WTC11 (cell line): Measurements from ENCODE around the gene RASGRP3. TPM values are rescaled to one million over a fixed set of nuclear protein-coding genes. Genes with fewer than 3 reads are reported as not detected.

ENCODE experiments used
- ATAC-seq: fragments of 200-7000 bp; cut with Tn5 transposase; 2 replicates; pipeline ENCODE4 v1.10.0; 2021; ENCODE audit warnings: mild to moderate bottlenecking, moderate library complexity
- CTCF ChIA-PET: fragments of 300-600 bp; sonication (Branson Sonifier 250); formaldehyde crosslinking; loops from one replicate; lab custom pipeline; 2021; ENCODE audit warnings: antibody characterized with exemption; lab: Charles Lee
- POLR2A ChIA-PET: fragments of 350-600 bp; sonication (Branson Sonifier 250); formaldehyde crosslinking; loops from one replicate; lab custom pipeline; 2021; ENCODE audit warnings: antibody characterized with exemption; lab: Charles Lee
- DNase-seq: peaks from one replicate; pipeline ENCODE4 v3.0.0; 2021; ENCODE audit warnings: low spot score
- H3K27ac Mint-ChIP-seq: 2 replicates; pipeline ENCODE4 v1.8.0; 2021; ENCODE audit warnings: mixed read lengths
- H3K27me3 Mint-ChIP-seq: 2 replicates; pipeline ENCODE4 v1.8.0; 2021; ENCODE audit warnings: low read depth, mild to moderate bottlenecking, moderate library complexity, mixed read lengths
- H3K36me3 Mint-ChIP-seq: 2 replicates; pipeline ENCODE4 v1.8.0; 2021; ENCODE audit warnings: mixed read lengths
- H3K4me1 Mint-ChIP-seq: 2 replicates; pipeline ENCODE4 v1.8.0; 2022; ENCODE audit warnings: mixed read lengths
- H3K4me3 Mint-ChIP-seq: 2 replicates; pipeline ENCODE4 v1.8.0; 2021; ENCODE audit warnings: mild to moderate bottlenecking, moderate library complexity, mixed read lengths
- H3K9me3 Mint-ChIP-seq: 2 replicates; pipeline ENCODE4 v1.8.0; 2021; ENCODE audit warnings: mixed read lengths
- ATF1 ChIP-seq: sonication (generic); formaldehyde crosslinking; IDR thresholded peaks from 2 replicates; pipeline ENCODE4 v1.8.1; 2023; ENCODE audit warnings: mild to moderate bottlenecking, moderate library complexity, missing genetic modification reagents
- CBFB ChIP-seq: sonication (generic); formaldehyde crosslinking; IDR thresholded peaks from 2 replicates; pipeline ENCODE4 v1.8.1; 2022; ENCODE audit warnings: mild to moderate bottlenecking, low read depth, missing genetic modification reagents
- EMX1 ChIP-seq: fragments of 250-450 bp; sonication (Bioruptor Pico); IDR thresholded peaks from 2 replicates; pipeline ENCODE4 v1.8.0; 2021; ENCODE audit warnings: mild to moderate bottlenecking
- ESRRA ChIP-seq: sonication (generic); formaldehyde crosslinking; IDR thresholded peaks from 2 replicates; pipeline ENCODE4 v1.8.1; 2022; ENCODE audit warnings: mild to moderate bottlenecking, missing genetic modification reagents, borderline replicate concordance
- FOXP1 ChIP-seq: sonication (generic); formaldehyde crosslinking; IDR thresholded peaks from 2 replicates; pipeline ENCODE4 v1.8.0; 2022; ENCODE audit warnings: missing genetic modification reagents, mild to moderate bottlenecking, moderate library complexity, borderline replicate concordance
- GTF2I ChIP-seq: fragments of 250-450 bp; sonication (Bioruptor Pico); conservative IDR thresholded peaks from 2 replicates; pipeline ENCODE4 v1.4.0; 2021; ENCODE audit warnings: mild to moderate bottlenecking
- HMGA2 ChIP-seq: fragments of 250-450 bp; sonication (Bioruptor Pico); IDR thresholded peaks from 2 replicates; pipeline ENCODE4 v1.4.0; 2021; ENCODE audit warnings: mild to moderate bottlenecking, moderate library complexity
- KAT7 ChIP-seq: sonication (generic); formaldehyde crosslinking; IDR thresholded peaks from 2 replicates; pipeline ENCODE4 v1.8.1; 2023; ENCODE audit warnings: missing genetic modification reagents, mild to moderate bottlenecking, borderline replicate concordance
- NFATC4 ChIP-seq: fragments of 250-450 bp; sonication (Bioruptor Pico); IDR thresholded peaks from 2 replicates; pipeline ENCODE4 v1.9.0; 2021; ENCODE audit warnings: mild to moderate bottlenecking
- NFYB ChIP-seq: sonication (generic); formaldehyde crosslinking; conservative IDR thresholded peaks from 2 replicates; pipeline ENCODE4 v1.8.0; 2022; ENCODE audit warnings: low read depth, missing genetic modification reagents
- NR1H2 ChIP-seq: sonication (generic); formaldehyde crosslinking; IDR thresholded peaks from 2 replicates; pipeline ENCODE4 v1.9.0; 2021; ENCODE audit warnings: mild to moderate bottlenecking, moderate library complexity, missing genetic modification reagents
- NR3C1 ChIP-seq: sonication (generic); formaldehyde crosslinking; conservative IDR thresholded peaks from 2 replicates; pipeline ENCODE4 v1.8.1; 2023; ENCODE audit warnings: low read depth, mild to moderate bottlenecking, missing genetic modification reagents
- RORB ChIP-seq: fragments of 250-450 bp; sonication (Bioruptor Pico); IDR thresholded peaks from 2 replicates; pipeline ENCODE4 v1.9.0; 2021; ENCODE audit warnings: mild to moderate bottlenecking
- SMAD3 ChIP-seq: sonication (generic); formaldehyde crosslinking; IDR thresholded peaks from 2 replicates; pipeline ENCODE4 v1.8.0; 2022; ENCODE audit warnings: missing genetic modification reagents, mild to moderate bottlenecking, borderline replicate concordance
- SMAD4 ChIP-seq: sonication (generic); formaldehyde crosslinking; IDR thresholded peaks from 2 replicates; pipeline ENCODE4 v1.8.0; 2022; ENCODE audit warnings: mild to moderate bottlenecking, missing genetic modification reagents
- SOX15 ChIP-seq: fragments of 250-450 bp; sonication (Bioruptor Pico); IDR thresholded peaks from 2 replicates; pipeline ENCODE4 v1.9.0; 2021; ENCODE audit warnings: mild to moderate bottlenecking
- TP53 ChIP-seq: sonication (generic); formaldehyde crosslinking; IDR thresholded peaks from 2 replicates; pipeline ENCODE4 v1.8.1; 2023; ENCODE audit warnings: mild to moderate bottlenecking, missing genetic modification reagents
- ZNF396 ChIP-seq: fragments of 250-450 bp; sonication (Bioruptor Pico); IDR thresholded peaks from 2 replicates; pipeline ENCODE4 v1.8.0; 2021; ENCODE audit warnings: mild to moderate bottlenecking, moderate library complexity, borderline replicate concordance
- total RNA-seq: library from RNA; stranded (reverse); gene quantifications from 3 replicates; pipeline ENCODE4 v1.2.3, GENCODE V29; 2021
- TF ChIP-seq, protein P1 (sequence below): sonication (generic); formaldehyde crosslinking; conservative IDR thresholded peaks from 2 replicates; pipeline ENCODE4 v1.8.1; 2022; ENCODE audit warnings: mild to moderate bottlenecking, missing genetic modification reagents
- TF ChIP-seq, protein P2 (sequence below): fragments of 250-450 bp; sonication (Bioruptor Pico); IDR thresholded peaks from 2 replicates; pipeline ENCODE4 v1.9.0; 2021; ENCODE audit warnings: mild to moderate bottlenecking
- TF ChIP-seq, protein P3 (sequence below): sonication (generic); formaldehyde crosslinking; IDR thresholded peaks from 2 replicates; pipeline ENCODE4 v1.8.0; 2022; ENCODE audit warnings: mild to moderate bottlenecking, missing genetic modification reagents
- TF ChIP-seq, protein P4 (sequence below): sonication (generic); formaldehyde crosslinking; IDR thresholded peaks from 2 replicates; pipeline ENCODE4 v1.8.0; 2022; ENCODE audit warnings: missing genetic modification reagents
- TF ChIP-seq, protein P5 (sequence below): sonication (generic); formaldehyde crosslinking; IDR thresholded peaks from 2 replicates; pipeline ENCODE4 v1.8.1; 2023; ENCODE audit warnings: mild to moderate bottlenecking, missing genetic modification reagents, moderate library complexity
- TF ChIP-seq, protein P6 (sequence below): sonication (generic); formaldehyde crosslinking; IDR thresholded peaks from 2 replicates; pipeline ENCODE4 v1.8.0; 2023; ENCODE audit warnings: mild to moderate bottlenecking, missing genetic modification reagents
- TF ChIP-seq, protein P7 (sequence below): sonication (generic); formaldehyde crosslinking; IDR thresholded peaks from 2 replicates; pipeline ENCODE4 v1.8.1; 2022; ENCODE audit warnings: low read depth, mild to moderate bottlenecking, moderate library complexity, missing genetic modification reagents, borderline replicate concordance
- TF ChIP-seq, protein P8 (sequence below): sonication (generic); formaldehyde crosslinking; IDR thresholded peaks from 2 replicates; pipeline ENCODE4 v1.8.0; 2022; ENCODE audit warnings: mild to moderate bottlenecking, missing genetic modification reagents

Gene RASGRP3
- total RNA-seq, 1 experiment from 2014 or later: 0.11 TPM

DNA sequence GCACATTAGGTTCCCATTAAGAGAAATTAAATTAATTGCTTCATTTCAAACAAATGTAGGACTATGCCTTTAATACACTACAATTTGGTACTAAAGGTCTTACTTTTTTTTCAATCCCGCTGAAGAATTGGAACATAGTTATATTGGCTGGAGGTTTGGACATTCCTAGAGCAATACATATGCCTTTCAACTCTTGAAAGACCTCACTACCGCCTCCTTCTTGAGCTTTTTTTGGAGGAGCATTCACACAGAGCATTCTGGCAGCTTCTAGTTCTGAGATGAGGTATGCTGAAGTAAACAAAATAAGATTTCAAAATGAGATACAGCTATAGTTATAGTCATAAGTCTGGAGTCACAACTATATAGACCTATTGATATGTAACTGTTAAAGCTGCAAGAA lies 111.8 kb downstream of the RASGRP3 start (continued):
- no peak for TF ChIP-seq NR1H2
- TF ChIP-seq ESRRA: no peak
- TF ChIP-seq, protein P1, sequence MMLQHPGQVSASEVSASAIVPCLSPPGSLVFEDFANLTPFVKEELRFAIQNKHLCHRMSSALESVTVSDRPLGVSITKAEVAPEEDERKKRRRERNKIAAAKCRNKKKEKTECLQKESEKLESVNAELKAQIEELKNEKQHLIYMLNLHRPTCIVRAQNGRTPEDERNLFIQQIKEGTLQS (CRISPR knock-in tag): no peak
- TF ChIP-seq EMX1 (CRISPR knock-in tag): no peak
- no peak for TF ChIP-seq NFYB
- no peak for TF ChIP-seq CBFB
- no peak for TF ChIP-seq SOX15 (CRISPR knock-in tag)
- TF ChIP-seq, protein P2, sequence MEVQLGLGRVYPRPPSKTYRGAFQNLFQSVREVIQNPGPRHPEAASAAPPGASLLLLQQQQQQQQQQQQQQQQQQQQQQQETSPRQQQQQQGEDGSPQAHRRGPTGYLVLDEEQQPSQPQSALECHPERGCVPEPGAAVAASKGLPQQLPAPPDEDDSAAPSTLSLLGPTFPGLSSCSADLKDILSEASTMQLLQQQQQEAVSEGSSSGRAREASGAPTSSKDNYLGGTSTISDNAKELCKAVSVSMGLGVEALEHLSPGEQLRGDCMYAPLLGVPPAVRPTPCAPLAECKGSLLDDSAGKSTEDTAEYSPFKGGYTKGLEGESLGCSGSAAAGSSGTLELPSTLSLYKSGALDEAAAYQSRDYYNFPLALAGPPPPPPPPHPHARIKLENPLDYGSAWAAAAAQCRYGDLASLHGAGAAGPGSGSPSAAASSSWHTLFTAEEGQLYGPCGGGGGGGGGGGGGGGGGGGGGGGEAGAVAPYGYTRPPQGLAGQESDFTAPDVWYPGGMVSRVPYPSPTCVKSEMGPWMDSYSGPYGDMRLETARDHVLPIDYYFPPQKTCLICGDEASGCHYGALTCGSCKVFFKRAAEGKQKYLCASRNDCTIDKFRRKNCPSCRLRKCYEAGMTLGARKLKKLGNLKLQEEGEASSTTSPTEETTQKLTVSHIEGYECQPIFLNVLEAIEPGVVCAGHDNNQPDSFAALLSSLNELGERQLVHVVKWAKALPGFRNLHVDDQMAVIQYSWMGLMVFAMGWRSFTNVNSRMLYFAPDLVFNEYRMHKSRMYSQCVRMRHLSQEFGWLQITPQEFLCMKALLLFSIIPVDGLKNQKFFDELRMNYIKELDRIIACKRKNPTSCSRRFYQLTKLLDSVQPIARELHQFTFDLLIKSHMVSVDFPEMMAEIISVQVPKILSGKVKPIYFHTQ (CRISPR knock-in tag): no peak
- no peak for TF ChIP-seq RORB (CRISPR knock-in tag)
- no peak for TF ChIP-seq SMAD3
- TF ChIP-seq, protein P3, sequence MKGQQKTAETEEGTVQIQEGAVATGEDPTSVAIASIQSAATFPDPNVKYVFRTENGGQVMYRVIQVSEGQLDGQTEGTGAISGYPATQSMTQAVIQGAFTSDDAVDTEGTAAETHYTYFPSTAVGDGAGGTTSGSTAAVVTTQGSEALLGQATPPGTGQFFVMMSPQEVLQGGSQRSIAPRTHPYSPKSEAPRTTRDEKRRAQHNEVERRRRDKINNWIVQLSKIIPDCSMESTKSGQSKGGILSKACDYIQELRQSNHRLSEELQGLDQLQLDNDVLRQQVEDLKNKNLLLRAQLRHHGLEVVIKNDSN (CRISPR knock-in tag): no peak
- no peak for TF ChIP-seq NR3C1 (CRISPR knock-in tag)
- no peak for TF ChIP-seq FOXP1 (CRISPR knock-in tag)

DNA sequence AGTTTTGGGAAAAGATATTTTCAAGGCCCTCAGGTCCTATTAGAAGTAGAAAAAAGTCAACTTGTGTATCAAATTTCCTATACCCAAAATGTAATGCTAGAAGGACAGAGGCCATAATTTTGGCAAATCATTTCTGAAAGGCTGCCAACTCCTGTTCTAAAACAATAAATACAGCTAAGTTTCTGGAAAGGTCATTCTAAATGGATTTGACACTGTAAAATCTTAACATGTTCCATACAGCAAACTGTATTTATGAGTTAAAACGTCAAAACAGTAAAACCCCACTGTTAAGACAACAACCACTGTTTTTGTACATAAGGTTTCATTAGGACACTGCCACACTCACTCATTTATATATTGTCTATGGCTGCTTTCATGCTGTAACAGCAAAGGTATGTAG lies 113.0 kb downstream of the RASGRP3 start:
- peaks cover 6% of the 10 kb centered on the region for H3K9me3 Mint-ChIP-seq
- H3K4me3 Mint-ChIP-seq: no peak overlapping the region
- no peaks in the 10 kb centered on the region for H3K27me3 Mint-ChIP-seq
- H3K4me1 Mint-ChIP-seq: peaks cover 22% of the 10 kb centered on the region
- CTCF ChIA-PET: interaction anchor here (3.0 kb wide), 1 partner anchor 10 kb away, joined by 8 read pairs; the partner anchor contains the start of gene FAM98A
- peaks cover 70% of the 10 kb centered on the region for H3K36me3 Mint-ChIP-seq
- POLR2A ChIA-PET: no interaction called here
- DNase-seq (no peak), ATAC-seq (no peak)
- H3K27ac Mint-ChIP-seq: no peak overlapping the region
- TF ChIP-seq, protein P4, sequence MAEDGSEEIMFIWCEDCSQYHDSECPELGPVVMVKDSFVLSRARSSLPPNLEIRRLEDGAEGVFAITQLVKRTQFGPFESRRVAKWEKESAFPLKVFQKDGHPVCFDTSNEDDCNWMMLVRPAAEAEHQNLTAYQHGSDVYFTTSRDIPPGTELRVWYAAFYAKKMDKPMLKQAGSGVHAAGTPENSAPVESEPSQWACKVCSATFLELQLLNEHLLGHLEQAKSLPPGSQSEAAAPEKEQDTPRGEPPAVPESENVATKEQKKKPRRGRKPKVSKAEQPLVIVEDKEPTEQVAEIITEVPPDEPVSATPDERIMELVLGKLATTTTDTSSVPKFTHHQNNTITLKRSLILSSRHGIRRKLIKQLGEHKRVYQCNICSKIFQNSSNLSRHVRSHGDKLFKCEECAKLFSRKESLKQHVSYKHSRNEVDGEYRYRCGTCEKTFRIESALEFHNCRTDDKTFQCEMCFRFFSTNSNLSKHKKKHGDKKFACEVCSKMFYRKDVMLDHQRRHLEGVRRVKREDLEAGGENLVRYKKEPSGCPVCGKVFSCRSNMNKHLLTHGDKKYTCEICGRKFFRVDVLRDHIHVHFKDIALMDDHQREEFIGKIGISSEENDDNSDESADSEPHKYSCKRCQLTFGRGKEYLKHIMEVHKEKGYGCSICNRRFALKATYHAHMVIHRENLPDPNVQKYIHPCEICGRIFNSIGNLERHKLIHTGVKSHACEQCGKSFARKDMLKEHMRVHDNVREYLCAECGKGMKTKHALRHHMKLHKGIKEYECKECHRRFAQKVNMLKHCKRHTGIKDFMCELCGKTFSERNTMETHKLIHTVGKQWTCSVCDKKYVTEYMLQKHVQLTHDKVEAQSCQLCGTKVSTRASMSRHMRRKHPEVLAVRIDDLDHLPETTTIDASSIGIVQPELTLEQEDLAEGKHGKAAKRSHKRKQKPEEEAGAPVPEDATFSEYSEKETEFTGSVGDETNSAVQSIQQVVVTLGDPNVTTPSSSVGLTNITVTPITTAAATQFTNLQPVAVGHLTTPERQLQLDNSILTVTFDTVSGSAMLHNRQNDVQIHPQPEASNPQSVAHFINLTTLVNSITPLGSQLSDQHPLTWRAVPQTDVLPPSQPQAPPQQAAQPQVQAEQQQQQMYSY (CRISPR knock-in tag): no peak
- TF ChIP-seq SMAD4 (CRISPR knock-in tag): no peak
- TF ChIP-seq, protein P5, sequence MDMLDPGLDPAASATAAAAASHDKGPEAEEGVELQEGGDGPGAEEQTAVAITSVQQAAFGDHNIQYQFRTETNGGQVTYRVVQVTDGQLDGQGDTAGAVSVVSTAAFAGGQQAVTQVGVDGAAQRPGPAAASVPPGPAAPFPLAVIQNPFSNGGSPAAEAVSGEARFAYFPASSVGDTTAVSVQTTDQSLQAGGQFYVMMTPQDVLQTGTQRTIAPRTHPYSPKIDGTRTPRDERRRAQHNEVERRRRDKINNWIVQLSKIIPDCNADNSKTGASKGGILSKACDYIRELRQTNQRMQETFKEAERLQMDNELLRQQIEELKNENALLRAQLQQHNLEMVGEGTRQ (CRISPR knock-in tag): no peak
- TF ChIP-seq ZNF396: no peak
- TF ChIP-seq ATF1 (CRISPR knock-in tag): no peak
- no peak for TF ChIP-seq GTF2I
- TF ChIP-seq, protein P6, sequence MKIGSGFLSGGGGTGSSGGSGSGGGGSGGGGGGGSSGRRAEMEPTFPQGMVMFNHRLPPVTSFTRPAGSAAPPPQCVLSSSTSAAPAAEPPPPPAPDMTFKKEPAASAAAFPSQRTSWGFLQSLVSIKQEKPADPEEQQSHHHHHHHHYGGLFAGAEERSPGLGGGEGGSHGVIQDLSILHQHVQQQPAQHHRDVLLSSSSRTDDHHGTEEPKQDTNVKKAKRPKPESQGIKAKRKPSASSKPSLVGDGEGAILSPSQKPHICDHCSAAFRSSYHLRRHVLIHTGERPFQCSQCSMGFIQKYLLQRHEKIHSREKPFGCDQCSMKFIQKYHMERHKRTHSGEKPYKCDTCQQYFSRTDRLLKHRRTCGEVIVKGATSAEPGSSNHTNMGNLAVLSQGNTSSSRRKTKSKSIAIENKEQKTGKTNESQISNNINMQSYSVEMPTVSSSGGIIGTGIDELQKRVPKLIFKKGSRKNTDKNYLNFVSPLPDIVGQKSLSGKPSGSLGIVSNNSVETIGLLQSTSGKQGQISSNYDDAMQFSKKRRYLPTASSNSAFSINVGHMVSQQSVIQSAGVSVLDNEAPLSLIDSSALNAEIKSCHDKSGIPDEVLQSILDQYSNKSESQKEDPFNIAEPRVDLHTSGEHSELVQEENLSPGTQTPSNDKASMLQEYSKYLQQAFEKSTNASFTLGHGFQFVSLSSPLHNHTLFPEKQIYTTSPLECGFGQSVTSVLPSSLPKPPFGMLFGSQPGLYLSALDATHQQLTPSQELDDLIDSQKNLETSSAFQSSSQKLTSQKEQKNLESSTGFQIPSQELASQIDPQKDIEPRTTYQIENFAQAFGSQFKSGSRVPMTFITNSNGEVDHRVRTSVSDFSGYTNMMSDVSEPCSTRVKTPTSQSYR: no peak
- TF ChIP-seq, protein P7, sequence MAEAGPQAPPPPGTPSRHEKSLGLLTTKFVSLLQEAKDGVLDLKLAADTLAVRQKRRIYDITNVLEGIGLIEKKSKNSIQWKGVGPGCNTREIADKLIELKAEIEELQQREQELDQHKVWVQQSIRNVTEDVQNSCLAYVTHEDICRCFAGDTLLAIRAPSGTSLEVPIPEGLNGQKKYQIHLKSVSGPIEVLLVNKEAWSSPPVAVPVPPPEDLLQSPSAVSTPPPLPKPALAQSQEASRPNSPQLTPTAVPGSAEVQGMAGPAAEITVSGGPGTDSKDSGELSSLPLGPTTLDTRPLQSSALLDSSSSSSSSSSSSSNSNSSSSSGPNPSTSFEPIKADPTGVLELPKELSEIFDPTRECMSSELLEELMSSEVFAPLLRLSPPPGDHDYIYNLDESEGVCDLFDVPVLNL (CRISPR knock-in tag): no peak
- TF ChIP-seq, protein P8, sequence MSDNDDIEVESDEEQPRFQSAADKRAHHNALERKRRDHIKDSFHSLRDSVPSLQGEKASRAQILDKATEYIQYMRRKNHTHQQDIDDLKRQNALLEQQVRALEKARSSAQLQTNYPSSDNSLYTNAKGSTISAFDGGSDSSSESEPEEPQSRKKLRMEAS (CRISPR knock-in tag): no peak
- TF ChIP-seq TP53: no peak
- no peak for TF ChIP-seq KAT7 (CRISPR knock-in tag)
- TF ChIP-seq NFATC4: no peak
- no peak for TF ChIP-seq HMGA2 (CRISPR knock-in tag)
- TF ChIP-seq FOXP1 (CRISPR knock-in tag): no peak
